SK-N-SH treated with all-trans-retinoic acid at 6 μM for 48 hours (cell line): ENCODE data around the gene CGNL1.

Source experiments
- ATAC-seq: fragments of 200-7000 bp; cut with Tn5 transposase; 3 replicates; pipeline ENCODE4 v1.9.1; 2020; ENCODE audit warnings: mild to moderate bottlenecking, moderate library complexity
- ARNTL ChIP-seq: fragments of 450-650 bp; formaldehyde crosslinking; IDR thresholded peaks from 2 replicates; pipeline ENCODE4 v1.5.0; 2020; ENCODE audit warnings: low read depth, mild to moderate bottlenecking, moderate library complexity, borderline replicate concordance
- BACH2 ChIP-seq: fragments of 250-450 bp; sonication (Bioruptor Pico); IDR thresholded peaks from 2 replicates; pipeline ENCODE4 v1.9.0; 2021; ENCODE audit warnings: mild to moderate bottlenecking, borderline replicate concordance
- CREB5 ChIP-seq: fragments of 250-450 bp; sonication (Bioruptor Pico); IDR thresholded peaks from 2 replicates; pipeline ENCODE4 v1.5.1; 2020; ENCODE audit warnings: low read depth, mild to moderate bottlenecking, moderate library complexity
- CSDC2 ChIP-seq: fragments of 250-450 bp; sonication (Bioruptor Pico); IDR thresholded peaks from 2 replicates; pipeline ENCODE4 v1.5.0; 2020; ENCODE audit warnings: mild to moderate bottlenecking, moderate library complexity
- CSRNP3 ChIP-seq: fragments of 250-450 bp; sonication (Bioruptor Pico); IDR thresholded peaks from 2 replicates; pipeline ENCODE4 v1.5.1; 2021; ENCODE audit warnings: mild to moderate bottlenecking, moderate library complexity
- ESRRG ChIP-seq: fragments of 250-450 bp; sonication (Bioruptor Pico); IDR thresholded peaks from 2 replicates; pipeline ENCODE4 v1.6.1; 2021; ENCODE audit warnings: mild to moderate bottlenecking
- GLIS3 ChIP-seq: fragments of 250-450 bp; sonication (Bioruptor Pico); IDR thresholded peaks from 2 replicates; pipeline ENCODE4 v1.5.0; 2020; ENCODE audit warnings: mild to moderate bottlenecking, moderate library complexity
- ISL1 ChIP-seq: fragments of 250-450 bp; sonication (Bioruptor Pico); IDR thresholded peaks from 2 replicates; pipeline ENCODE4 v2.1.2; 2022; ENCODE audit warnings: mild to moderate bottlenecking, moderate library complexity
- OSR1 ChIP-seq: fragments of 250-450 bp; sonication (Bioruptor Pico); IDR thresholded peaks from 2 replicates; pipeline ENCODE4 v1.8.0; 2022; ENCODE audit warnings: moderate library complexity, mild to moderate bottlenecking, inconsistent platforms
- POU6F1 ChIP-seq: fragments of 250-450 bp; sonication (Bioruptor Pico); IDR thresholded peaks from 2 replicates; pipeline ENCODE4 v1.8.0; 2021; ENCODE audit warnings: low read depth, mild to moderate bottlenecking, moderate library complexity, borderline replicate concordance
- PPARA ChIP-seq: fragments of 250-450 bp; sonication (Bioruptor Pico); IDR thresholded peaks from 2 replicates; pipeline ENCODE4 v1.5.0; 2020; ENCODE audit warnings: mild to moderate bottlenecking, borderline replicate concordance
- RARB ChIP-seq: fragments of 250-450 bp; sonication (Bioruptor Pico); IDR thresholded peaks from 2 replicates; pipeline ENCODE4 v1.8.0; 2021; ENCODE audit warnings: mild to moderate bottlenecking, moderate library complexity
- SNAI2 ChIP-seq: fragments of 250-450 bp; sonication (Bioruptor Pico); IDR thresholded peaks from 2 replicates; pipeline ENCODE4 v1.5.0; 2020; ENCODE audit warnings: mild to moderate bottlenecking, moderate library complexity
- TCF4 ChIP-seq: fragments of 250-450 bp; sonication (Bioruptor Pico); IDR thresholded peaks from 2 replicates; pipeline ENCODE4 v1.8.0; 2021; ENCODE audit warnings: mild to moderate bottlenecking, moderate library complexity, borderline replicate concordance
- TOX ChIP-seq: fragments of 250-450 bp; sonication (Bioruptor Pico); IDR thresholded peaks from 2 replicates; pipeline ENCODE4 v1.8.0; 2021; ENCODE audit warnings: mild to moderate bottlenecking, moderate library complexity, borderline replicate concordance
- TSHZ2 ChIP-seq: fragments of 250-450 bp; sonication (Bioruptor Pico); IDR thresholded peaks from 2 replicates; pipeline ENCODE4 v1.5.0; 2020; ENCODE audit warnings: mild to moderate bottlenecking, moderate library complexity
- ZC3H10 ChIP-seq: fragments of 250-450 bp; sonication (Bioruptor Pico); IDR thresholded peaks from 2 replicates; pipeline ENCODE4 v1.5.1; 2021; ENCODE audit warnings: mild to moderate bottlenecking, moderate library complexity
- ZFP3 ChIP-seq: fragments of 250-450 bp; sonication (Bioruptor Pico); IDR thresholded peaks from 2 replicates; pipeline ENCODE4 v1.5.0; 2020; ENCODE audit warnings: mild to moderate bottlenecking, moderate library complexity
- ZFP30 ChIP-seq: fragments of 450-650 bp; formaldehyde crosslinking; IDR thresholded peaks from 2 replicates; pipeline ENCODE4 v1.5.0; 2022; ENCODE audit warnings: mild to moderate bottlenecking, moderate library complexity
- ZNF565 ChIP-seq: fragments of 450-650 bp; formaldehyde crosslinking; conservative IDR thresholded peaks from 2 replicates; pipeline ENCODE4 v1.5.0; 2020; ENCODE audit warnings: low read depth, mild to moderate bottlenecking, moderate library complexity
- ZNF8 ChIP-seq: fragments of 450-650 bp; formaldehyde crosslinking; IDR thresholded peaks from 2 replicates; pipeline ENCODE4 v1.5.0; 2020; ENCODE audit warnings: mild to moderate bottlenecking, moderate library complexity

Gene CGNL1

GRCh38 chr15:57580866-57581265, 204.6 kb downstream of the CGNL1 start:
- no peak for TF ChIP-seq ZC3H10 (CRISPR knock-in tag)
- no peak for TF ChIP-seq ISL1 (CRISPR knock-in tag)
- TF ChIP-seq TOX (CRISPR knock-in tag) = no peak
- no peak for TF ChIP-seq POU6F1 (CRISPR knock-in tag)
- TF ChIP-seq ARNTL (CRISPR knock-in tag) = no peak
- TF ChIP-seq CSRNP3 (CRISPR knock-in tag) = no peak
- no peak for TF ChIP-seq SNAI2 (CRISPR knock-in tag)
- no peak for TF ChIP-seq GLIS3 (CRISPR knock-in tag)
- no peak for TF ChIP-seq RARB (CRISPR knock-in tag)
- no peak for TF ChIP-seq CREB5
- ATAC-seq = no peak

- no peak for ATAC-seq
- TF ChIP-seq TSHZ2 = no peak
- TF ChIP-seq POU6F1 (CRISPR knock-in tag) = no peak
- TF ChIP-seq ZC3H10 (CRISPR knock-in tag) = no peak
These were observed 205.8 kb downstream of the CGNL1 start for GRCh38 chr15:57582090-57582489.

GRCh38 chr15:57583282-57583681, 207.0 kb downstream of the CGNL1 start:
- ATAC-seq = no peak
- TF ChIP-seq CSDC2 (CRISPR knock-in tag) = no peak
- no peak for TF ChIP-seq SNAI2 (CRISPR knock-in tag)
- no peak for TF ChIP-seq BACH2 (CRISPR knock-in tag)
- TF ChIP-seq ZFP3 (CRISPR knock-in tag) = no peak
- TF ChIP-seq GLIS3 (CRISPR knock-in tag) = no peak
- no peak for TF ChIP-seq ZNF8 (CRISPR knock-in tag)
- TF ChIP-seq ZFP30 (CRISPR knock-in tag) = no peak
- TF ChIP-seq TCF4 (CRISPR knock-in tag) = no peak
- no peak for TF ChIP-seq TOX (CRISPR knock-in tag)
- no peak for TF ChIP-seq ZNF565 (CRISPR knock-in tag)
- TF ChIP-seq PPARA (CRISPR knock-in tag) = no peak
- TF ChIP-seq ARNTL (CRISPR knock-in tag) = no peak
- no peak for TF ChIP-seq POU6F1 (CRISPR knock-in tag)
- TF ChIP-seq ESRRG (CRISPR knock-in tag) = no peak
- no peak for TF ChIP-seq CREB5
- TF ChIP-seq OSR1 (CRISPR knock-in tag) = no peak
